Brain microvascular endothelial cell (primary cell): ENCODE data around the gene GCN1.

Experiments
- DNase-seq: peaks from one replicate; pipeline ENCODE4 v3.0.0-alpha.2; 2020
- H3K27ac ChIP-seq: fragments of 250-450 bp; sonication (Bioruptor Pico); 2 replicates; pipeline ENCODE4 v1.5.1; 2020; ENCODE audit warnings: mild to moderate bottlenecking, moderate library complexity
- H3K27me3 ChIP-seq: fragments of 250-450 bp; sonication (Bioruptor Pico); replicated peaks from 2 replicates; pipeline ENCODE4 v1.5.1; 2020; ENCODE audit warnings: mild to moderate bottlenecking
- H3K36me3 ChIP-seq: fragments of 250-450 bp; sonication (Bioruptor Pico); replicated peaks from 2 replicates; pipeline ENCODE4 v1.5.1; 2020; ENCODE audit warnings: mild to moderate bottlenecking
- H3K4me3 ChIP-seq: 2 replicates; pipeline ENCODE4 v1.5.1; 2011; ENCODE audit warnings: low read depth, mild to moderate bottlenecking, control low read depth, low read length, moderate library complexity
- CTCF ChIP-seq: IDR thresholded peaks from 2 replicates; pipeline ENCODE4 v1.5.1; 2011; ENCODE audit warnings: low read depth, mild to moderate bottlenecking, moderate library complexity, low read length, control low read depth, inconsistent platforms; ENCODE audit errors: missing control alignments
- in situ Hi-C: cut with HindIII; loops from 2 replicates; pipeline ENCODE4 v1.10.0; 2017; ENCODE audit warnings: low sequenced_read_pairs, low pct_ligation_motif_present

GCN1 gene

GRCh38 chr12:120093592-120094355 lies 100.7 kb downstream of the GCN1 start:
- in situ Hi-C loops = no loop called here
- Histone ChIP-seq H3K27ac (no peak overlapping the region), H3K4me3 (no peak overlapping the region), H3K36me3 (peaks cover 32% of the 10 kb centered on the region), H3K27me3 (no peaks in the 10 kb centered on the region)
- no peak for DNase-seq
- no peak for TF ChIP-seq CTCF

- in situ Hi-C loops = no loop called here
- Histone ChIP-seq H3K36me3 (peaks cover 28% of the 10 kb centered on the region), H3K27me3 (no peaks in the 10 kb centered on the region), H3K4me3 (no peak overlapping the region), H3K27ac (no peak overlapping the region)
- no peak for TF ChIP-seq CTCF
- no peak for DNase-seq
Observed at GRCh38 chr12:120093336-120093591, 101.3 kb downstream of the GCN1 start.

- DNase-seq = no peak
- no peak for TF ChIP-seq CTCF
- no peak overlapping the region for H3K27ac ChIP-seq
- H3K4me3 ChIP-seq = no peak overlapping the region
- peaks cover 23% of the 10 kb centered on the region for H3K36me3 ChIP-seq
- H3K27me3 ChIP-seq = no peaks in the 10 kb centered on the region
- in situ Hi-C loops = no loop called here
Observed at GRCh38 chr12:120092551-120093335, 101.8 kb downstream of the GCN1 start.

GRCh38 chr12:120091371-120092090 lies 103.0 kb downstream of the GCN1 start:
- DNase-seq = no peak
- Histone ChIP-seq H3K27me3 (no peaks in the 10 kb centered on the region), H3K4me3 (no peak overlapping the region), H3K27ac (no peak overlapping the region), H3K36me3 (peaks cover 14% of the 10 kb centered on the region)
- no peak for TF ChIP-seq CTCF
- in situ Hi-C loops = no loop called here

GRCh38 chr12:120090626-120091295 lies 103.8 kb downstream of the GCN1 start:
- H3K27me3 ChIP-seq = no peaks in the 10 kb centered on the region
- TF ChIP-seq CTCF = no peak
- no peak overlapping the region for H3K4me3 ChIP-seq
- peaks cover 6% of the 10 kb centered on the region for H3K36me3 ChIP-seq
- no peak overlapping the region for H3K27ac ChIP-seq
- DNase-seq = no peak
- in situ Hi-C loops = no loop called here
